NCI-H187 treated with DMSO at 0.1 percent for 48 hours (cell line): ENCODE results near the gene MOBP.

ENCODE experiments used
- DNase-seq: peaks from one replicate; lab custom pipeline; 2025; lab: John Stamatoyannopoulos, UW

The MOBP gene

DNA sequence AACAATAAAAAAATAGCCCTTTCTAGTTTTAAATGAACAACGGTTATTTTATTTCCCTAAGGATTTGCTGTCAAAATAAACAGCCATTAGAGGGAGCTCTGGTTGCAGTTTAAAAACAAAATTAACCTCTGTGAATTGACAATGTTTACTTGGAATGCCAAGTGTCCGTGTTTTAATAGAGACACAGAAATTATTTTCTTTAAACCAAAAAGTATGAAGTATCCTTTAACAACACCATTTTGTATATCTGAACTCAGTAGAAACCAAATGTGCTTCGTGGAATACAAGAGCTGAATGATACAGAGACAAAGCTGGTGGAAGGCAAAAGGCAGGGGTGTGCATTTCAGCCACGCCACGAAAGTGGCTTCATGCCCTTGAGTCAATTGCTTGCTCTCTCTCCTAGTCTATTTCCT lies 74.4 kb downstream of the MOBP start:
- no peak for DNase-seq

- DNase-seq, result no peak
Measured at GRCh38 chr3:39542588-39542988, 75.1 kb downstream of the MOBP start.

DNA sequence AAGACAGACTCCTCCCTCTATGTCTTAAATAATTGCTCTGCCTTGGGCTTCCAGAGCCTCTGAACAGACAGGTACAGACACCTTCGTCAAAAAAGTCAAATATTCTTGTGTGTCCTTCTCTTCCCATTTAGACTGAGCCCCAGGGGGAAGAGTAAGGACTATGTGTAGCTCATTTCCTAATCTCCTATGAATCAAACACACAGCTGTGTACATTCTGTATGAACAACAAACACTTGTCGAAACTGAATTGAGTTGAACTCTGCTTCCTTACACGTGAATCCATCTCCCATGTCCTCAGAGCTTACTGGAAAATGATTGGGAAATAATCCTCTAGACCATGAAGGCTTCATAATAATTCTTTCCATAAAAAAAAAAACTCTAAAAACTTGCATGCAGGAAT lies 80.8 kb downstream of the MOBP start:
- DNase-seq, result no peak

- DNase-seq, result no peak
Measured at GRCh38 chr3:39550354-39551051, 83.0 kb downstream of the MOBP start.
